GM18505 (cell line): ENCODE measurements around the gene KRTAP20-1.

Experiments
- ATAC-seq: cut with Tn5 transposase; IDR thresholded peaks from one replicate; pipeline ENCODE4 v1.9.1; 2021; ENCODE audit not compliant: unreplicated experiment
- POLR2A ChIP-seq: IDR thresholded peaks from 4 replicates; pipeline ENCODE4 v1.6.1; 2011; ENCODE audit warnings: borderline replicate concordance; ENCODE audit not compliant: insufficient read depth, insufficient read length; ENCODE audit errors: extremely low read depth

The KRTAP20-1 gene, protein sequence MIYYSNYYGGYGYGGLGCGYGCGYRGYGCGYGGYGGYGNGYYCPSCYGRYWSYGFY

DNA sequence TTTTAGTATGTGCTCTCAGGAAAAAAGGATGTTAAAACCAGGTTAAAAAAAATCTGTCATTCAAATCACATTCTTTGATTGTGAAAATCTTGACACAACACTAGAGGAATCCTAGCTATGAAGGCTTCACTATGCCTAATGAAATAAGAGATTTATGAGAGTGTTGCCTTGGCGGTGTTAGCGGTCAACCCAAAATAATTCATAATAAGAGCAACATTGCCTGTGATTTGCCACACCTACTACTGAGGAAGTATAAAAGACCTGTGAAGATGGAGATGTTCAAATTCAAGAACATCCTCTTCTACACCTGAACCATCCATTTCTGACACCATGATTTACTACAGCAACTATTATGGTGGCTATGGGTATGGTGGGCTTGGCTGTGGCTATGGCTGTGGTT, at the start of gene KRTAP20-1:
TSS of gene KRTAP20-1 (plus strand) at position 301 of the 400 bp plus-strand sequence. CDS start at position 331, 30 bp downstream.
- ATAC-seq: no peak
- no peak for TF ChIP-seq POLR2A

DNA sequence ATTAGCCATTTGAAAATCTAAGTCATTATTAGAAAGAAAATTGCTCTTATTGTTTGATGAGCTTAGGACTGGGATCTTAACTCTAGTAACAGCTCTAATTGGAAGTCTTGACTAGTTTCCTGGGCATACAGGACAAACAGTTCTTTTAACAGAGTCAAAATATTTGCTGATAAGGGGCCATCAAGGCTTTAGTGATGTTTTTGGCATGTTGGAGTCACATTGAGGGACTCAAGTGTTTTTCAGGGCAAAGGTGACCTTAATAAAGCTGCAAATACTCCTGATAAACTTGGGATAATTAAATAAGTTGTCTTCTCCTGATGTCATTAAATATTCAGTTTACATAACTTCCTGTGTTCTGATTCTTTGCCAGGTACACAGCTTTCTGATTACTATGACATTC, 48.6 kb upstream of the KRTAP20-1 start:
- no peak for TF ChIP-seq POLR2A
- ATAC-seq: no peak

DNA sequence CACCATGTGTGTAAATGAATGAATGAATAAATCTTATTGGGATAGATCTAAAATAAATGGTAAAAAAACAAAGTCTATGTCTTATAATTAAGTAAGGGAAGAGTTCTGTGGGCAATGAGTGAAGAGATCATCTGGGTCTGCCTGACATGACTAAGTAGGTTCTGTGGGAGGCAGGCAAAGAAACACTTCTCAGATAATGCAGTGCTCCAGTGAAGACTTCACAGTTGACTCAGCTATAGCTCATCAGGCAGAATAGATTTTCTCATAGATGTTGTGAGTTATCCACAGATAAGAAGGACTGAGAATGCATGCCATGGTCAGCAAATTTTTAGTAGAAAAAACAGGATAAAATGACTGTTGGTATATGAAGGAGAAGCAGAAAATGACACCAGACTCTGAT, 38.5 kb upstream of the KRTAP20-1 start:
- ATAC-seq: no peak
- TF ChIP-seq POLR2A: no peak

DNA sequence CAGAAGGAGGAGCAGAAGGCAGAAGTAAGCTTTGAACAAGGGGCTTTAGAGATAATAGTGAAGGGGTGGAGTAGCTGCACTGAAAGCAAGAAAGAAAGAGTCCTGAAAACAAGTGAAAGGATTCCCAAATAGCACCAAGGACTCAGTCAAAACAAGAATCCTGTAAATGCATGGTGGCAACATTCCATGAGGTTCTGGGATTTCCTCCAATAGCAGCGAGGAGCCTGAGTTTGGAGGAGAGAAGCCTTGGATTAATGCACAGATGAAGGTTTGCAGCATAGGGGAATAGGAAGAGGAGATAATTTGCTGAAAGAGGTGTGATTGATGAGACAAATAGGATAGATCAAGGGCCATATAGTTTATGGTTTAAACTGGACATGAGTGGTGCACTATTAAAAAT, 36.9 kb upstream of the KRTAP20-1 start:
- ATAC-seq: no peak
- TF ChIP-seq POLR2A: no peak

DNA sequence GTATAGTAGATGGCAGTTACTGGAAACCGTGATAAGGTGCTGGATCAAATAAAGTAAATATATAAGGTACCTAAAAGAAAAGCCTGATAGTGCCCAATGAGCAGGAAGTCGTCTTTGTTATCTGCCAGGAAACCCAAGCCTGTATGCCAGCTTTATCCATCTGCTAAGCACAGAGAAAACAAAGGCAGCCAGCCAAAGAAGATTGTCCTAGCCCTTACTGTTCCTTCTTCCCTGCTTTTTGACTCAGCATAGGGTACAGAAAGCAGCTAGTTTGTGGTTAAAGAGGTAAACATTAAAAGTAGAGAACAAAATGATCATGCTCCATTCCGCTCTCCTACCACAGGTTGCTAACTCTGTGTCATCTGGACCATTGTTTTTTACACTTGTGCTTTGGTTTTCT, 36.1 kb upstream of the KRTAP20-1 start:
- no peak for ATAC-seq
- no peak for TF ChIP-seq POLR2A

DNA sequence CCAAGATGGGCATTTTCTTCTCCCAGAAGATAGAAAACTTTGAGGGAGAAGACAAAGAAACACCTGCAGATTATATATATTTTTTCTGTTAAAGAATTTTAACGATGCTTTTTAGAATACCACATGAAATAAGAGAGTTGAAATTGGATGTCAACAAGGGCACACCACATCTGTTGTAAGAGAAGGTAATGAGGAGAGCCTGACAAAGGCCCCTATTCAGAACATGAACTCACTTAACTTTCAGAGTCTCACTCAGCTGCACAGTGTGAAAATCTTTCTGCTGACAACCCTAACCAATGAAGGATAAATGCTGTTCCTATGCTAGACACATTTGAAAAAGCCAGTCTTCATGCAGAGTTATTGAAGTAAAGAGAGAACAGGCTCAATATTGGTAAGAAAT, 33.4 kb upstream of the KRTAP20-1 start:
- no peak for TF ChIP-seq POLR2A
- ATAC-seq: no peak

DNA sequence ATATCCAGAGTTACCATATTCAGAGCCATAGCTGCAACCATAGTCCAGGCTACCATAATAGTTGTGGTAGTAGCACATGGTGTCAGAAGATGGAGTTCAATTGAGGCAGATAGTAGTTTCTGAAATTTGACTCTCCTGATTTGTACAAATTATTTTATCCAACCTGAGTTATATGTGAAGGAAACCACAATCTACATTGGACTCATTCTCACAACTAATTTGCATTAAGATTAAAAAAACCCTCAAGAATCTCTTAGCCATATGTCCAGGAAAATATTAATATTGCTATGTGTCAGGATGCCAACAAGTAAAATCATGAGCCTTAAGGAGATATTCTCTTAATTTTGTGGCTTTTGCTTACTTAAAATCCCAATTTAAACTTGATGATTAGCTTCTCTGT, 25.9 kb upstream of the KRTAP20-1 start, which contains the start of gene KRTAP22-2:
TSS of gene KRTAP22-2 (minus strand) at position 101 of the 400 bp plus-strand sequence.
- no peak for TF ChIP-seq POLR2A
- ATAC-seq: no peak

DNA sequence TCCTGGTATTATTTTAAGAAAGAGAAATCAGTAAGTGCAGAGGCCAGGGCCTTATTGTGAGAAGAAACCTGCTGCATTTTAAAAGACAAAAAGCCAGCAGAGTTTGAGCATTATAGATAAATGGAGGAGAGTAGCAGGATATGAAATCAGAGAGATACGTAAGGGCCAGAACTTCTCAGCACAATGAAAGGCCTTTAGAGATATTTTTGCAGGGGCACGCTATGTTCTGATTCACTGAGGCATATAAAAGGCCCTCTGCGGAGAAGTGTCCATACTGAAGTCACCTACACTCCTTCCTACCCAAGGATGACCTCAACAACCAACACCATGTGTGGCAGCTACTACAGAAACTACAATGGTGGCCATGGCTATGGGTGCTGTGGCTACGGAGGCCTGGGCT, 24.1 kb upstream of the KRTAP20-1 start, which contains the start of gene KRTAP6-3:
TSS of gene KRTAP6-3 (plus strand) at position 301 of the 400 bp plus-strand sequence. CDS start at position 307, 6 bp downstream.
- TF ChIP-seq POLR2A: no peak
- ATAC-seq: no peak

DNA sequence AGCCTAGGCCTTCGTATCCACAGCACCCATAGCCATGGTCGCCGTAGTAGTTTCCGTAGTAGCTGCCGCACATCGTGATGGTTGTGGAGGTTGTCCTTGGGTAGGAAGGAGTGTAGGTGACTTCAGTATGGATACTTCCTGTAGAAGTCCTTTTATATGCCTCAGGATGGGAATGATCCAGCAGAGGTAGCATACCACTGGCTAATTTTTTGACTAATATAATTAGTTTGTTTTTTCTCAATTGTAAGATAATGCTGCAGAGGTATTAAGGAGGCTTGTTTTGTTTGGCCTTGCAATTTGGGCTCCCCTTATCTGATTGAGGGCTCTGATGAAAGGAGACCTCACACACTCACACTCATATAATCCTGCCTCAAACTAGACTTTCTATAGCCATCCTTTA, 17.4 kb upstream of the KRTAP20-1 start, which contains the start of gene KRTAP6-2:
TSS of gene KRTAP6-2 (minus strand) at position 101 of the 400 bp plus-strand sequence. CDS start at position 73, 28 bp downstream.
- TF ChIP-seq POLR2A: no peak

DNA sequence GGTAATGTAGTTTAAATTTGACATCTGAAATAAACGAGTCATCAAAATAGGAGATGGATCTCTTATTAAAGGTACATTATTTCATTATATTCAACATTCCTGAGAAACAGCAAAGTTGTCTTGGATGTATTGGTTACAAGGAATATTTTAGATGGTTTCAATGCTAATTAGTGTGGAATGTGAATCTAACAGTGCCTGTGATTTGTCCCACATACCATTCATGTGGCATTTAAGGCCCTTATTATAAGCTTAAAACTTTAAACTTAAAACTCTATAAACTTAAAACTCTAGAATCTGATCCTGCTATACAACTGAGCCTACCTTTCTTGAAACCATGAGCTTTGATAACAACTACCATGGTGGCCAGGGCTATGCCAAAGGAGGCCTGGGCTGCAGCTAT, 15.4 kb upstream of the KRTAP20-1 start, which contains the start of gene KRTAP22-1:
TSS of gene KRTAP22-1 (plus strand) at position 301 of the 400 bp plus-strand sequence.
- ATAC-seq: no peak
- no peak for TF ChIP-seq POLR2A

More for the DNA sequence above, 17.4 kb upstream of the KRTAP20-1 start, which contains the start of gene KRTAP6-2:
- no peak for ATAC-seq

DNA sequence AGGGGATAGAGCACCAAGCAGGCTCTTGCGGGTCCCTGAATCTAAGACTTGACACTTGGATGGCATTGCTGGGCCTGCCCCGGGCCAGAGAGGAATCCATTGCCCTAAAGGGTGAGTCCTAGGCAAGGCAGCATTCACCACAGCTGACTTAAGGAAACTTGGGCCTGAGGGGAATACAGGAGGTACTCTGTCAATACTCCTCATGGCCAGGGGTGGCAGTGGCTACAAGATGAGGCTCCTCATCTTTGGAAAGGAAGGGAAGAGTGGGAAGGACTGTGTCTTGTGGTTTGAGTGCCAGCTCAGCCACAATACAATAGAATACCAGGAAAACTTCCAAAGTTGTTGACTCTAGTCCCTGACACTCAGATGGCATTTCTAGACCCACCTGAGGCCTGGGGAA, 10.3 kb upstream of the KRTAP20-1 start:
- TF ChIP-seq POLR2A: no peak
- ATAC-seq: no peak

DNA sequence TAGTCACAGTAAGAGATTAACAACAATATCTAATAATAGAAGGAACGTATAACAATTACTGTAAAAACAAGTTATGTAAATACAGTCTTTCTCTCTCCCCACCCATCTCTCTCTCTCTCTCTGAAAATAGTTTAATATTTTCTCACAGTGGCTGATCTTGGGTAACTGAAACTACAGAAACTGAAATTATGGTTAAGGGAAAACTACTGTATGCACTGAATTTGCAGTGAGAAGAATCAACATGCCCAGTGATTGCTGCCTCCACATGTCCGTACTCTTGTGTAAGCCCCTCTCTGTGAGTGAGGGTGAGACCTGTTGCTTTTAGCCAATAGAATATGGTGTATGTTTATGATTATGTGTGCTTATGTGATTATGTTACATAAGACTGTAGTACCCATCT, 4.1 kb upstream of the KRTAP20-1 start:
- no peak for ATAC-seq
- no peak for TF ChIP-seq POLR2A

DNA sequence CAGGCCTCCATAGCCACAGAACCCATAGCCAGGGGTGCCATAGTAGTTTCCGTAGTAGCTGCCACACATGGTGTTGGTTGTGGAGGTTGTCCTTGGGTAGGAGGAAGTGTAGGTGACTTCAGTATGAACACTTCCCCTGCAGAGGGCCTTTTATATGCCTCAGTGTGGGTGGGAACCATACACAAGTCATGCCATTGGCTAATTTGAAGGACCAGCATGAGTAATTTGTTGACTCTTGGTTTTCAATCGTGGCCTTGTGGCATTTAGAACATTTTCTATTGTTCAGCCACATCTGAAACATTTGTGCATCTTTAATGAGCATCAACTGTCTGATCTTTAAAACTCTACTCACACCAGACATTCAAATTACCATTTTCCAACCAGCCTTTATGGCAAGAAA, 2.4 kb upstream of the KRTAP20-1 start, which contains the start of gene KRTAP6-1:
TSS of gene KRTAP6-1 (minus strand) at position 95 of the 400 bp plus-strand sequence. CDS start at position 69, 26 bp downstream.
- no peak for ATAC-seq
- TF ChIP-seq POLR2A: no peak

DNA sequence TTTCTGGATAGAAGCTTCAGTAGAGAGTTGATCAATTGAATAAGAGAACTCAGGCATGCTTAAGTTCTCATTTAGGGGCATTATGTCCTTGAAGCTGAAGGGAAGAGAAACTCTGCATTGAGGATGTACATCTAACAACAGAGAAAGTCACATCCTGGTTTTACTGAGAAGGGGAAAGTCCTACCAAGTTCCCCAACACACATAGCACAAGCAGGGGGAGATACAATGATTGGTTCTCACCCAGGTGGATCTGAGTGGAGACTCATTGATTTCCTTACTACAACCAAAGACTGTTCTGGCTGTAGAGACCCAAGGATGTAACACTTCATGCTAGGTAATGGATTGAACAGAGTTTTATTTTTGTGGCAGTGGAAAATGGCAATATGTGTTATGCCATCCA, 1.0 kb upstream of the KRTAP20-1 start:
- no peak for ATAC-seq
- TF ChIP-seq POLR2A: no peak
